PC-9 (cell line): Measurements from ENCODE around the gene SRRM5. TPM values are rescaled to one million over a fixed set of nuclear protein-coding genes. Genes with fewer than 3 reads are reported as not detected.

ENCODE experiments used
- BruUV-seq: library from RNA; stranded (reverse); fragments of 400-500 nt; replicated peaks from 2 replicates; lab custom pipeline; 2021; lab: Mats Ljungman, UMichigan
- CTCF ChIA-PET: fragments of 300-600 bp; sonication (Branson Sonifier 250); formaldehyde crosslinking; loops from one replicate; lab custom pipeline; 2022; ENCODE audit warnings: antibody characterized with exemption; lab: Charles Lee
- POLR2A ChIA-PET: fragments of 300-600 bp; sonication (Branson Sonifier 250); formaldehyde crosslinking; loops from one replicate; lab custom pipeline; 2022; ENCODE audit warnings: antibody characterized with exemption; ENCODE audit not compliant: unreplicated experiment; lab: Charles Lee
- DNase-seq, 2 experiments: peaks; one replicate each; pipeline versions ENCODE4 v3.0.0 to v3.0.0-alpha.2; 2015 to 2022; ENCODE audit warnings: mixed read lengths in 1 of 2
- H2AFZ ChIP-seq: fragments of 200-600 bp; sonication (generic); 2 replicates; pipeline ENCODE4 v1.8.1; 2017; ENCODE audit warnings: antibody characterized with exemption
- H3F3A ChIP-seq: fragments of 200-600 bp; sonication (generic); 2 replicates; pipeline ENCODE4 v1.8.1; 2017; ENCODE audit warnings: antibody characterized with exemption, mild to moderate bottlenecking, low read depth; ENCODE audit not compliant: insufficient read depth
- H3K27ac ChIP-seq: fragments of 200-600 bp; sonication (generic); 2 replicates; pipeline ENCODE4 v1.6.1; 2016; ENCODE audit warnings: mixed run types
- H3K27me3 ChIP-seq: fragments of 200-600 bp; sonication (generic); 2 replicates; pipeline ENCODE4 v1.6.1; 2016; ENCODE audit warnings: low read depth, mixed run types; ENCODE audit not compliant: insufficient read depth
- H3K36me3 ChIP-seq: fragments of 200-600 bp; sonication (generic); 2 replicates; pipeline ENCODE4 v1.6.1; 2016; ENCODE audit warnings: low read depth, mixed run types
- H3K4me1 ChIP-seq: fragments of 200-600 bp; sonication (generic); replicated peaks from 2 replicates; pipeline ENCODE4 v1.6.1; 2016; ENCODE audit warnings: mixed run types; ENCODE audit not compliant: insufficient read depth
- H3K4me2 ChIP-seq: fragments of 200-600 bp; sonication (generic); 2 replicates; pipeline ENCODE4 v1.6.1; 2017; ENCODE audit warnings: mixed run types
- H3K4me3 ChIP-seq: fragments of 200-600 bp; sonication (generic); 2 replicates; pipeline ENCODE4 v1.6.1; 2016; ENCODE audit warnings: mixed run types
- H3K79me2 ChIP-seq: fragments of 200-600 bp; sonication (generic); 2 replicates; pipeline ENCODE4 v1.6.1; 2017; ENCODE audit warnings: low read depth, mixed run types
- H3K9me2 ChIP-seq: fragments of 200-600 bp; sonication (generic); 2 replicates; pipeline ENCODE4 v1.8.1; 2017; ENCODE audit warnings: mild to moderate bottlenecking; ENCODE audit not compliant: insufficient read depth
- H3K9me3 ChIP-seq: fragments of 200-600 bp; sonication (generic); 2 replicates; pipeline ENCODE4 v1.8.1; 2016; ENCODE audit warnings: low read depth; ENCODE audit not compliant: insufficient read depth
- H4K20me1 ChIP-seq: fragments of 200-600 bp; sonication (generic); 2 replicates; pipeline ENCODE4 v1.8.1; 2017; ENCODE audit not compliant: insufficient read depth
- CTCF ChIP-seq: fragments of 200-600 bp; sonication (generic); conservative IDR thresholded peaks from 2 replicates; pipeline ENCODE4 v1.6.1; 2017; ENCODE audit warnings: mixed run types, antibody characterized with exemption, mild to moderate bottlenecking, moderate library complexity
- EZH2 ChIP-seq: fragments of 200-600 bp; sonication (generic); IDR thresholded peaks from 2 replicates; pipeline ENCODE4 v1.8.0; 2017; ENCODE audit warnings: antibody characterized with exemption, low read depth
- intact Hi-C: fragments of 100-400 bp; cut with micrococcal nuclease; formaldehyde crosslinking; loops from one replicate; pipeline ENCODE4 v1.10.0; 2022; ENCODE audit not compliant: unreplicated experiment
- total RNA-seq: library from RNA; stranded (reverse); gene quantifications from 2 replicates; pipeline ENCODE4 v1.2.3, GENCODE V29; 2021

SRRM5 gene
- total RNA-seq, 1 experiment from 2014 or later: 0.37 TPM

DNA sequence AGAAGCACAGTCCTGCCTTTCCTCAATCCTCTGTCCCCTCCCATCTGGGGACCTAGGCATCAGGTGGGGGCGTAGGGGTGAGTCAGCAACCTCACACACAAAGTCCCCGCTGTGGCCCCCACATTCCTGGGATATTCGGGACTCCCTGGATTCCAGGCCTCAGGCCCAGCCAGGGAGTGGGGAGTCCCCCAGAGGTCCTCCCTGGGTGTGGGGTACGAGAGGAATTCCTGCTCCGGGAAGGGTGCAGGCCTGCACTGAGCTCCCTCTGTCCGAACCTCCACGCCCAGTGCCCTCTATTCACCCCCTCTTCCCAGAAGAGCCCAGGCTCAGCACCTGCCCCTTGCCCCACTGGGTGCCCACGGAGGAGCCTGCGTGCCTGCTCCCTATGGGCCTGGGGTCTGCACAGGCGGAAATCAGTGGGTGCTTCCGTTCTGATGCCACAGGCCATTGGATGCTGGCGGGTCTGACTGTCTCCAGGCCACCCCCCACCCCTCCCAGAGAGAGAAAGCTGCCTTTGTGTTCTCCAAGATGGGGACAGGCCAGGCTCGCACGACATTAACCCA, 24.3 kb downstream of the SRRM5 start:
- Histone ChIP-seq H3K4me2 (no peak overlapping the region), H3K4me1 (peaks cover 14% of the 10 kb centered on the region; the same call in 1 of the 2 replicates), H3K36me3 (no peaks in the 10 kb centered on the region), H2AFZ (no peak overlapping the region), H3K4me3 (no peak overlapping the region), H4K20me1 (no peaks in the 10 kb centered on the region), H3K9me2 (no peaks in the 10 kb centered on the region), H3F3A (0 out of 2 replicates have a peak, but pooled peaks cover 14% of the 10 kb centered on the region), H3K79me2 (no peaks in the 10 kb centered on the region), H3K27me3 (peaks cover 6% of the 10 kb centered on the region; the same call in 1 of the 2 replicates), H3K27ac (no peak overlapping the region), H3K9me3 (no peaks in the 10 kb centered on the region)
- ChIA-PET CTCF (interaction anchor here (1.0 kb wide), 1 partner anchor 39 kb away, joined by 4 read pairs; the partner anchor contains the start of gene ZNF576), POLR2A (interaction anchor here (0.6 kb wide), 5 partner anchors 12 to 168 kb away, joined by 3 to 13 read pairs (median 4); partner anchors contain the start of genes IRGQ and ZNF576)
- BruUV-seq: no TSS peak
- TF ChIP-seq EZH2 (no peak), CTCF (no peak)
- intact Hi-C loops: no loop called here
- DNase-seq: peak in 1 of 2 experiments; percentile 77

DNA sequence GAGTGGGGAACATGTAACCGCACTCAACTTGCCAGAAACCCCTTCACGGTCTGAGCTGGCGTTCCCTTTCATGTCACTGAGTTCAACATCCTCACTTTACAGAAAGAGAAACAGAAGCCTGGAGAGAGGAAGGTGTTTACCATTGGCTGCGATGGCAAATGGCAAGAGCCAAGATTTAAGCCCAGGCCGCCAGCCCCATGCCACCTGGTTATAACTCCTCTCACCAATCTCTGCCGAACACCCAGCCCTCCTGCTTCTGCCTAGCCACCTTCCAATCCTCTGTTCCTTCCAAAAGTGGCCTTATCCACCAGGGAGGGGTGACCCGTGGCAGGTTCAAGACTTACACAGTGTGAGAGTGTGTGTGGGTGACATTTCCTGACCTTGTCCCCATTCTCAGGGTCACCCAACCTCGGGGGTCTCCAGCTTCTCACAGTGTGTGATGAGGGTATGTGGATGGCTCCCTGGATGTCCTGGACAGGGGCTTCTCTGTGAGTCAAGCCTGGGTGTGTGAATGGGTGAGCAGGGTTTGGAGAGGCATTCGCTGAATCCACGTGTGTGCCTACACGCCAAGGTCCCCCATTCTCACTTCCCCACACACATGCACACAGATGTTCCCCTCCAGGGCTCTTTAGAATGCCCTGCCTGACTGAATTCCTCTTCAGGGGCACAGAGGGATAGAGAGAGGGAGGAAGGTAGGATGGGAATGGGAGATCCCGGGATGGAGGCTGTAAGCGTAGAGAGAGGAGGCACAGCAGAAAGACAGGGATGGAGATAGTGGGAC, 26.5 kb downstream of the SRRM5 start:
- TSS peak; percentile 64 for BruUV-seq
- CTCF ChIA-PET: no interaction called here
- peaks cover 14% of the 10 kb centered on the region; the same call in 1 of the 2 replicates for H3K4me1 ChIP-seq
- no peaks in the 10 kb centered on the region for H3K9me3 ChIP-seq
- POLR2A ChIA-PET: no interaction called here
- H3K79me2 ChIP-seq: no peaks in the 10 kb centered on the region
- no peak for DNase-seq
- no peak for TF ChIP-seq CTCF
- no peak for TF ChIP-seq EZH2
- peaks cover 6% of the 10 kb centered on the region; the same call in 1 of the 2 replicates for H3K27me3 ChIP-seq
- no peak overlapping the region for H2AFZ ChIP-seq
- H3K4me2 ChIP-seq: peak overlapping the region; percentile 77
- H3F3A ChIP-seq: 0 out of 2 replicates have a peak, but pooled peaks cover 14% of the 10 kb centered on the region
- no peak overlapping the region; the same call in 1 of the 2 replicates for H3K4me3 ChIP-seq
- H3K36me3 ChIP-seq: no peaks in the 10 kb centered on the region
- no peaks in the 10 kb centered on the region for H3K9me2 ChIP-seq
- no peak overlapping the region for H3K27ac ChIP-seq
- intact Hi-C loops: no loop called here
- no peaks in the 10 kb centered on the region for H4K20me1 ChIP-seq

DNA sequence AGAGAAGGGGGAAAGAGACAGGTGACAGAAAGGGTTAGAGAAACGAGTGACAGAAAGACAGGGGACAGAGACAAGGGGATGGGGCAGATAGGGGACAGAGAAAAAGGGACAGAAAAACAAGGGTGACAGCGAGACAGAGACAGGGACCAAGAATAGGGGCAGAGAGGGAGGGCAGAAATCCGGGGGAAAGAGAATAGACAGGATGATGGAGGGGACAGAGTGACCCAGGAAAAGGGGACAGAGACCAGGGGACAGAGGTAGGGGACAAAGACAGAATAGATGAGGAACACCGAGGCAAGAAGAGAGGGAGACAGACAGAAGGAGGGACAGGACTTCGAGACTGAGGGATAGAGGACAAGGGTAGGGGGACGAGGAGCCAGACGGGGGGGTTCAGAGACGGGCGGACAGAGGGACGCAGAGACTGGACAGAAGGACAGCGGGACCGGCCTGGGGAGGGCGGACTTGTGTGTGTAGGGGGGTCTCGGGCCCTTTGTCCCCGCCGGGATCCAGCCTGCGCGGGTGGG, 27.2 kb downstream of the SRRM5 start:
- H3K9me2 ChIP-seq: no peaks in the 10 kb centered on the region
- no peak for DNase-seq
- peaks cover 14% of the 10 kb centered on the region; the same call in 1 of the 2 replicates for H3K4me1 ChIP-seq
- no peaks in the 10 kb centered on the region for H3K36me3 ChIP-seq
- peak overlapping the region; percentile 53; the same call in 1 of the 2 replicates for H3K4me3 ChIP-seq
- ChIA-PET POLR2A (no interaction called here), CTCF (no interaction called here)
- H3K4me2 ChIP-seq: peak overlapping the region; percentile 77
- BruUV-seq: no TSS peak
- H3K27ac ChIP-seq: no peak overlapping the region
- no peaks in the 10 kb centered on the region for H3K9me3 ChIP-seq
- no peaks in the 10 kb centered on the region for H4K20me1 ChIP-seq
- no peaks in the 10 kb centered on the region for H3K79me2 ChIP-seq
- TF ChIP-seq CTCF: no peak
- TF ChIP-seq EZH2: 0 out of 2 replicates have a peak, but pooled peaks have one; percentile 67
- peaks cover 6% of the 10 kb centered on the region; the same call in 1 of the 2 replicates for H3K27me3 ChIP-seq
- 0 out of 2 replicates have a peak, but pooled peaks cover 14% of the 10 kb centered on the region for H3F3A ChIP-seq
- no peak overlapping the region for H2AFZ ChIP-seq
- intact Hi-C loops: no loop called here
